HCT116 (cell line): ENCODE measurements around the gene LEPR.

Experiments used
- EGR1 ChIP-seq: IDR thresholded peaks from 2 replicates; pipeline ENCODE4 v1.6.1; 2012; ENCODE audit warnings: low read depth
- EZH2 ChIP-seq: fragments of 200-600 bp; sonication (generic); IDR thresholded peaks from 2 replicates; pipeline ENCODE4 v1.6.1; 2017; ENCODE audit warnings: antibody characterized with exemption, mixed run types
- FOSL1 ChIP-seq: IDR thresholded peaks from 2 replicates; pipeline ENCODE4 v1.6.1; 2012; ENCODE audit warnings: low read depth
- POLR2A ChIP-seq: IDR thresholded peaks from 2 replicates; pipeline ENCODE4 v1.7.0; 2011; ENCODE audit warnings: borderline replicate concordance; ENCODE audit not compliant: insufficient read depth, insufficient read length; ENCODE audit errors: extremely low read depth
- POLR2AphosphoS5 ChIP-seq: IDR thresholded peaks from 2 replicates; pipeline ENCODE4 v1.6.1; 2011; ENCODE audit warnings: mild to moderate bottlenecking, low read depth, low read length, moderate library complexity
- RAD21 ChIP-seq: IDR thresholded peaks from 2 replicates; pipeline ENCODE4 v1.6.1; 2012; ENCODE audit warnings: low read depth, mild to moderate bottlenecking
- SP1 ChIP-seq: IDR thresholded peaks from 2 replicates; pipeline ENCODE4 v1.6.1; 2012; ENCODE audit warnings: low read depth
- SRF ChIP-seq: IDR thresholded peaks from 2 replicates; pipeline ENCODE4 v1.6.1; 2012; ENCODE audit warnings: low read depth
- ZFX ChIP-seq: fragments of 450-650 bp; IDR thresholded peaks from 2 replicates; pipeline ENCODE4 v1.6.1; 2017
- TF ChIP-seq, protein P1 (sequence below), 3 experiments: fragments of 200-600 bp in 1 of 3; sonication (generic) in 1 of 3; IDR thresholded peaks in 2 of 3; conservative IDR thresholded peaks in 1 of 3; 2 replicates each; pipeline ENCODE4 v1.5.1; 2012 to 2017; ENCODE audit warnings: low read depth in 2 of 3, low read length in 2 of 3, antibody characterized with exemption in 1 of 3, borderline replicate concordance in 1 of 3, control low read depth in 1 of 3, mild to moderate bottlenecking in 1 of 3, mixed read lengths in 1 of 3, mixed run types in 1 of 3, moderate library complexity in 1 of 3; ENCODE audit not compliant: insufficient read depth in 1 of 3

DNA sequence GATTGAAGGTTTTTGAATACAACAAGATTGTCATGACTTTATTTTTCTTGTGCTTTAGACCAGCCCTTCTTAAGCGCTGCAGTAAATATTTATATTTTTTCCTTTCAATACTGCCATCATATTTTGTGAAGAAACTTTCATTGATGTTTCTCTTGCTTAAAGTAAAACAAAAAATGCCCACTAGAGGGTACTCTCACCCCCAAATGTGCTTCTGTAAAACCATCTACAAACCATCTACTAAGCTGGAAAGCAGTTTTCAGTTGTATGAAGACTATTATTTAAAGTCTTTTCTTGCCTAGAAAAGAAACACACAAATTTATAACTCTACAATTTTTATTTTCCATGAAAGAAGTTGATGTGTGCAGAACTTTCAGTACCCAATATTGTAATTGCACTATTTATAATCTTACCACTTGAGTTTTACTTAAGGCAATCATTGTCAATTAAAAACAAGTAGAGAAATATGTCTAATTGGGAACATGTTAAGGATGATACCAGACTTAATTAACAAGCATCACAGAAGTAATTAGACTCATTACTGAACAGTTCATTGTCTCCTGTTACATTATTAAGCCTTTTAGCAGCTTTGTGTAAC lies 10.7 kb downstream of the LEPR start:
- TF ChIP-seq RAD21 = peak; percentile 57; the same call in 1 of the 2 replicates
- no peak for TF ChIP-seq POLR2AphosphoS5
- TF ChIP-seq, protein P1, sequence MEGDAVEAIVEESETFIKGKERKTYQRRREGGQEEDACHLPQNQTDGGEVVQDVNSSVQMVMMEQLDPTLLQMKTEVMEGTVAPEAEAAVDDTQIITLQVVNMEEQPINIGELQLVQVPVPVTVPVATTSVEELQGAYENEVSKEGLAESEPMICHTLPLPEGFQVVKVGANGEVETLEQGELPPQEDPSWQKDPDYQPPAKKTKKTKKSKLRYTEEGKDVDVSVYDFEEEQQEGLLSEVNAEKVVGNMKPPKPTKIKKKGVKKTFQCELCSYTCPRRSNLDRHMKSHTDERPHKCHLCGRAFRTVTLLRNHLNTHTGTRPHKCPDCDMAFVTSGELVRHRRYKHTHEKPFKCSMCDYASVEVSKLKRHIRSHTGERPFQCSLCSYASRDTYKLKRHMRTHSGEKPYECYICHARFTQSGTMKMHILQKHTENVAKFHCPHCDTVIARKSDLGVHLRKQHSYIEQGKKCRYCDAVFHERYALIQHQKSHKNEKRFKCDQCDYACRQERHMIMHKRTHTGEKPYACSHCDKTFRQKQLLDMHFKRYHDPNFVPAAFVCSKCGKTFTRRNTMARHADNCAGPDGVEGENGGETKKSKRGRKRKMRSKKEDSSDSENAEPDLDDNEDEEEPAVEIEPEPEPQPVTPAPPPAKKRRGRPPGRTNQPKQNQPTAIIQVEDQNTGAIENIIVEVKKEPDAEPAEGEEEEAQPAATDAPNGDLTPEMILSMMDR (IDR thresholded peaks at IDR 0.05 in 2 of 3, conservative IDR thresholded peaks at IDR 0.05 in 1 of 3; ENCODE audit: borderline replicate concordance in 1 of 3, insufficient read depth in 1 of 3, low read depth in 2 of 3, low read length in 2 of 3) = peak; percentile 50 to 69 (median 54); a peak in 4 of 6 replicates
- TF ChIP-seq ZFX = no peak
- TF ChIP-seq POLR2A = no peak
- no peak for TF ChIP-seq SP1
- no peak for TF ChIP-seq EZH2
- TF ChIP-seq EGR1 = no peak
- no peak for TF ChIP-seq FOSL1
- no peak for TF ChIP-seq SRF
